Astrocyte (in vitro differentiated cells and primary cell): ENCODE measurements around the gene IZUMO3. TPM values are rescaled to one million over a fixed set of nuclear protein-coding genes. Genes with fewer than 3 reads are reported as not detected.

Experiments
- DNase-seq: peaks from one replicate; pipeline ENCODE4 v3.0.0-alpha.2; 2010; ENCODE audit warnings: low read depth
- FAIRE-seq: peaks from 2 replicates; lab custom pipeline; 2011; peaks lifted over from hg19 to GRCh38; lab: Jason Lieb, UNC
- H2AFZ ChIP-seq: 2 replicates; pipeline ENCODE4 v1.6.0; 2012; ENCODE audit warnings: low read depth, low read length, inconsistent platforms
- H3K27ac ChIP-seq: 2 replicates; pipeline ENCODE4 v1.5.1; 2011; ENCODE audit warnings: low read depth, low read length, inconsistent platforms
- H3K27me3 ChIP-seq: 2 replicates; pipeline ENCODE4 v1.6.0; 2011; ENCODE audit warnings: low read length, inconsistent platforms; ENCODE audit not compliant: insufficient read depth
- H3K36me3 ChIP-seq: 2 replicates; pipeline ENCODE4 v1.5.1; 2011; ENCODE audit warnings: low read length, inconsistent platforms; ENCODE audit not compliant: insufficient read depth
- H3K4me1 ChIP-seq: 2 replicates; pipeline ENCODE4 v1.5.1; 2011; ENCODE audit warnings: low read length, inconsistent platforms; ENCODE audit not compliant: insufficient read depth
- H3K4me2 ChIP-seq: 2 replicates; pipeline ENCODE4 v1.6.0; 2012; ENCODE audit warnings: low read length, inconsistent platforms
- H3K4me3 ChIP-seq: 2 replicates; pipeline ENCODE4 v1.5.1; 2011; ENCODE audit warnings: low read depth, mild to moderate bottlenecking, low read length, inconsistent platforms; ENCODE audit not compliant: insufficient read depth
- H3K79me2 ChIP-seq: 2 replicates; pipeline ENCODE4 v1.6.0; 2012; ENCODE audit warnings: mild to moderate bottlenecking, low read length, inconsistent platforms; ENCODE audit not compliant: insufficient read depth
- H3K9ac ChIP-seq: 2 replicates; pipeline ENCODE4 v1.6.0; 2012; ENCODE audit warnings: mild to moderate bottlenecking, low read length, inconsistent platforms
- H3K9me3 ChIP-seq: 2 replicates; pipeline ENCODE4 v1.5.1; 2012; ENCODE audit warnings: low read depth, mild to moderate bottlenecking, low read length, inconsistent platforms; ENCODE audit not compliant: insufficient read depth
- H4K20me1 ChIP-seq: 2 replicates; pipeline ENCODE4 v1.6.0; 2012; ENCODE audit warnings: low read length, inconsistent platforms; ENCODE audit not compliant: insufficient read depth
- H3K27ac Mint-ChIP-seq: one replicate; pipeline ENCODE4 v1.8.0; 2021; ENCODE audit warnings: mild to moderate bottlenecking, mixed read lengths; ENCODE audit not compliant: unreplicated experiment
- H3K27me3 Mint-ChIP-seq: one replicate; pipeline ENCODE4 v1.8.0; 2021; ENCODE audit warnings: low read depth, mixed read lengths; ENCODE audit not compliant: unreplicated experiment
- H3K36me3 Mint-ChIP-seq: one replicate; pipeline ENCODE4 v1.8.0; 2021; ENCODE audit warnings: low read depth, mixed read lengths; ENCODE audit not compliant: unreplicated experiment
- H3K4me1 Mint-ChIP-seq: one replicate; pipeline ENCODE4 v1.8.0; 2021; ENCODE audit warnings: low read depth, mixed read lengths; ENCODE audit not compliant: unreplicated experiment
- H3K4me3 Mint-ChIP-seq: one replicate; pipeline ENCODE4 v1.8.0; 2021; ENCODE audit warnings: mild to moderate bottlenecking, moderate library complexity, mixed read lengths; ENCODE audit not compliant: unreplicated experiment
- H3K9me3 Mint-ChIP-seq: one replicate; pipeline ENCODE4 v1.8.0; 2021; ENCODE audit warnings: mild to moderate bottlenecking, mixed read lengths; ENCODE audit not compliant: unreplicated experiment
- EZH2 ChIP-seq: IDR thresholded peaks from 2 replicates; pipeline ENCODE4 v1.6.1; 2012; ENCODE audit warnings: mild to moderate bottlenecking, low read length, inconsistent platforms; ENCODE audit not compliant: insufficient read depth
- total RNA-seq: library from RNA; stranded (reverse); gene quantifications from 2 replicates; pipeline ENCODE4 v1.2.1, GENCODE V29; 2021
- TF ChIP-seq, protein P1 (sequence below): IDR thresholded peaks from 2 replicates; pipeline ENCODE4 v1.5.1; 2011; ENCODE audit warnings: low read depth, mild to moderate bottlenecking, inconsistent platforms, low read length, moderate library complexity; ENCODE audit not compliant: insufficient read depth

Gene IZUMO3
- total RNA-seq, 1 donor from 2014 or later: not detected

GRCh38 chr9:24572406-24572805 lies 26.7 kb upstream of the IZUMO3 start:
- no peak for TF ChIP-seq EZH2
- TF ChIP-seq, protein P1, sequence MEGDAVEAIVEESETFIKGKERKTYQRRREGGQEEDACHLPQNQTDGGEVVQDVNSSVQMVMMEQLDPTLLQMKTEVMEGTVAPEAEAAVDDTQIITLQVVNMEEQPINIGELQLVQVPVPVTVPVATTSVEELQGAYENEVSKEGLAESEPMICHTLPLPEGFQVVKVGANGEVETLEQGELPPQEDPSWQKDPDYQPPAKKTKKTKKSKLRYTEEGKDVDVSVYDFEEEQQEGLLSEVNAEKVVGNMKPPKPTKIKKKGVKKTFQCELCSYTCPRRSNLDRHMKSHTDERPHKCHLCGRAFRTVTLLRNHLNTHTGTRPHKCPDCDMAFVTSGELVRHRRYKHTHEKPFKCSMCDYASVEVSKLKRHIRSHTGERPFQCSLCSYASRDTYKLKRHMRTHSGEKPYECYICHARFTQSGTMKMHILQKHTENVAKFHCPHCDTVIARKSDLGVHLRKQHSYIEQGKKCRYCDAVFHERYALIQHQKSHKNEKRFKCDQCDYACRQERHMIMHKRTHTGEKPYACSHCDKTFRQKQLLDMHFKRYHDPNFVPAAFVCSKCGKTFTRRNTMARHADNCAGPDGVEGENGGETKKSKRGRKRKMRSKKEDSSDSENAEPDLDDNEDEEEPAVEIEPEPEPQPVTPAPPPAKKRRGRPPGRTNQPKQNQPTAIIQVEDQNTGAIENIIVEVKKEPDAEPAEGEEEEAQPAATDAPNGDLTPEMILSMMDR: no peak
- no peak for DNase-seq
- H3K9ac ChIP-seq: no peak overlapping the region
- no peaks in the 10 kb centered on the region for H3K36me3 ChIP-seq
- no peaks in the 10 kb centered on the region for H3K79me2 ChIP-seq
- no peaks in the 10 kb centered on the region for H3K4me1 ChIP-seq
- no peak overlapping the region for H2AFZ ChIP-seq
- H3K9me3 Mint-ChIP-seq: peaks cover 2% of the 10 kb centered on the region
- H3K9me3 ChIP-seq: peaks cover 2% of the 10 kb centered on the region
- H3K4me3 Mint-ChIP-seq: no peak overlapping the region
- H3K4me3 ChIP-seq: no peak overlapping the region
- H3K36me3 Mint-ChIP-seq: no peaks in the 10 kb centered on the region
- H3K27me3 Mint-ChIP-seq: no peaks in the 10 kb centered on the region
- H3K27me3 ChIP-seq: no peaks in the 10 kb centered on the region
- no peak overlapping the region for H3K4me2 ChIP-seq
- no peak overlapping the region for H3K27ac ChIP-seq
- FAIRE-seq: no peak
- H4K20me1 ChIP-seq: no peaks in the 10 kb centered on the region
- no peak overlapping the region for H3K27ac Mint-ChIP-seq
- no peaks in the 10 kb centered on the region for H3K4me1 Mint-ChIP-seq

- Histone ChIP-seq H3K9me3 (peaks cover 2% of the 10 kb centered on the region), H2AFZ (no peak overlapping the region), H3K27ac (no peak overlapping the region), H3K4me1 (no peaks in the 10 kb centered on the region), H3K79me2 (no peaks in the 10 kb centered on the region), H3K36me3 (no peaks in the 10 kb centered on the region), H3K9ac (no peak overlapping the region), H3K27me3 (no peaks in the 10 kb centered on the region), H3K4me2 (no peak overlapping the region), H3K4me3 (no peak overlapping the region), H4K20me1 (no peaks in the 10 kb centered on the region)
- H3K4me3 Mint-ChIP-seq: no peak overlapping the region
- H3K36me3 Mint-ChIP-seq: no peaks in the 10 kb centered on the region
- DNase-seq (no peak), FAIRE-seq (no peak)
- H3K27ac Mint-ChIP-seq: no peak overlapping the region
- TF ChIP-seq, protein P1: no peak
- no peak for TF ChIP-seq EZH2
- no peaks in the 10 kb centered on the region for H3K27me3 Mint-ChIP-seq
- H3K4me1 Mint-ChIP-seq: no peaks in the 10 kb centered on the region
- H3K9me3 Mint-ChIP-seq: no peaks in the 10 kb centered on the region
Measured at GRCh38 chr9:24561957-24562356, 16.3 kb upstream of the IZUMO3 start.

GRCh38 chr9:24553183-24553552 lies 7.5 kb upstream of the IZUMO3 start:
- Mint-ChIP-seq H3K4me3 (no peak overlapping the region), H3K27ac (no peak overlapping the region), H3K9me3 (no peaks in the 10 kb centered on the region), H3K36me3 (no peaks in the 10 kb centered on the region), H3K4me1 (no peaks in the 10 kb centered on the region), H3K27me3 (no peaks in the 10 kb centered on the region)
- FAIRE-seq: no peak
- no peaks in the 10 kb centered on the region for H4K20me1 ChIP-seq
- no peak for TF ChIP-seq EZH2
- TF ChIP-seq, protein P1: no peak
- no peak overlapping the region for H3K9ac ChIP-seq
- no peak for DNase-seq
- no peaks in the 10 kb centered on the region for H3K4me1 ChIP-seq
- H3K4me2 ChIP-seq: no peak overlapping the region
- no peak overlapping the region for H2AFZ ChIP-seq
- H3K4me3 ChIP-seq: no peak overlapping the region
- no peaks in the 10 kb centered on the region for H3K36me3 ChIP-seq
- H3K27ac ChIP-seq: no peak overlapping the region
- H3K27me3 ChIP-seq: no peaks in the 10 kb centered on the region
- no peaks in the 10 kb centered on the region for H3K9me3 ChIP-seq
- H3K79me2 ChIP-seq: no peaks in the 10 kb centered on the region
